Esophagus muscularis mucosa (tissue), 4 donors: ENCODE data around the gene PKP4. TPM values are rescaled to one million over a fixed set of nuclear protein-coding genes. Genes with fewer than 3 reads are reported as not detected.
A peak's percentile ranks its signal among the peaks of the same experiment; 100 is the strongest.

Experiments used
- DNase-seq: peaks from one replicate; pipeline ENCODE4 v3.0.0-alpha.2; 2017; ENCODE audit errors: extremely low spot score
- H3K27ac ChIP-seq, 4 donors: fragments of 200-600 bp; sonication (generic); replicated peaks in 1 of 4; 1 replicate in 3 of 4; 2 replicates in 1 of 4; pipeline ENCODE4 v1.5.1; 2016 to 2019; ENCODE audit warnings: mild to moderate bottlenecking in 1 of 4
- H3K27me3 ChIP-seq, 4 donors: fragments of 200-600 bp; sonication (generic); one replicate each; pipeline versions ENCODE4 v1.5.1 to v1.6.0; 2016 to 2019
- H3K36me3 ChIP-seq, 4 donors: fragments of 200-600 bp; sonication (generic); one replicate each; pipeline ENCODE4 v1.5.1; 2016 to 2019
- H3K4me1 ChIP-seq, 4 donors: fragments of 200-600 bp; sonication (generic); one replicate each; pipeline ENCODE4 v1.5.1; 2016 to 2019
- H3K4me3 ChIP-seq, 4 donors: fragments of 200-600 bp; sonication (generic); 1 replicate in 2 of 4; 2 replicates in 2 of 4; pipeline ENCODE4 v1.5.1; 2016 to 2019; ENCODE audit warnings: mild to moderate bottlenecking in 4 of 4, moderate library complexity in 1 of 4
- H3K9me3 ChIP-seq, 4 donors: fragments of 200-600 bp; sonication (generic); 1 replicate in 3 of 4; 2 replicates in 1 of 4; pipeline ENCODE4 v1.5.1; 2016 to 2019
- EP300 ChIP-seq: sonication (generic); formaldehyde crosslinking; IDR thresholded peaks from one replicate; pipeline ENCODE4 v1.6.1; 2017; ENCODE audit warnings: antibody characterized with exemption
- POLR2A ChIP-seq: fragments of 450-650 bp; IDR thresholded peaks from one replicate; pipeline ENCODE4 v1.6.1; 2017; ENCODE audit warnings: antibody characterized with exemption, moderate library complexity, mild to moderate bottlenecking, low read depth
- POLR2AphosphoS5 ChIP-seq, 2 donors: sonication (generic); formaldehyde crosslinking; IDR thresholded peaks; one replicate each; pipeline ENCODE4 v1.6.1; 2017; ENCODE audit warnings: antibody characterized with exemption in 2 of 2
- WGBS: methylation state at CpG from one replicate; pipeline ENCODE4 v1.1.5; 2018; 5-methylcytosine and 5-hydroxymethylcytosine counted together
- intact Hi-C: fragments of 100-400 bp; cut with DNase I; formaldehyde crosslinking; loops from one replicate; pipeline ENCODE4 v1.15.1; 2023
- total RNA-seq, 4 donors: library from RNA; depleted of rRNA; stranded (reverse); fragments of >200 nt; gene quantifications; one replicate each; pipeline versions ENCODE4 v1.1.0 to v1.2.1, GENCODE V29; 2016
- TF ChIP-seq, protein P1 (sequence below), 3 experiments: fragments of 200-600 bp in 2 of 3; fragments of 450-650 bp in 1 of 3; sonication (generic) in 2 of 3; IDR thresholded peaks; one replicate each; pipeline ENCODE4 v1.5.1; 2017 to 2019; ENCODE audit warnings: antibody characterized with exemption in 3 of 3, mild to moderate bottlenecking in 2 of 3, moderate library complexity in 1 of 3

PKP4 gene
- total RNA-seq, 4 donors from 2014 or later: 79.7 to 131 (median 93.0) TPM

DNA sequence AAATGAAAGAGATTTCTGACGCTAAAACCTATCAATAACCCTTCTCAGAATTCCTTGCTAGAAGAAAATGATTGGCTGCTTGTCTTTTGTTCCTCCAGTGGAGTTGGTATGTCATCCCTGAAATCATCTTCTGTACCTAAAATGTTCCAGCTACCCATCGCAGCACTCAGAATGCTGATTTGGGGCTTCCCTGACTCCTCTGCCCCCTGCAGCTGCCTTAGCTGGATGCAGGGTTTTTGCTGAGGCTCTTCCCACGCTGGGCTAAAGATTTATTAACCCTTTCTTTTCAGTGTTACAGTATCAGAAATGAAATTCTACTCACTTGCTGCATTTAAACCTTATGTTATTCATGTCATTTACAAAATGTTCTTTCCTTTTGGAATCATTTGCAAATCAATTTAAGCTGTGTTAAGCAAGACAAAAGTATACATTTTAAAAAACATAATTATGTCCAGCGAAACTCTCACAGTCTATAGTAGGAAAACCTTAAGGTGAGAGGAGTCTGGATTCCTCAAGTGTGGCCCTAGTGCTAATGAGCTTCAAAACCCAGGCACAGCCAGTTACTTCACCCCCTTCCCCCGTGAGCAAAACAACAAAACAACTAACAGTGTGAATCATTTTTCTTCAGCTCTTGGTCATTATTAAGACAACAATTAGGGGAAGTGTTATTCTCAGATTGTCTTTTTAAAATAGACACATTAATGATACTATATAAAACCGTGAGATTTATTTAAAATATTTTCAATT, 32.8 kb downstream of the PKP4 start:
- no peak for DNase-seq
- no peak overlapping the region for H3K4me3 ChIP-seq
- intact Hi-C loops: no loop called here
- TF ChIP-seq POLR2A: no peak
- no peak for TF ChIP-seq EP300
- TF ChIP-seq, protein P1, sequence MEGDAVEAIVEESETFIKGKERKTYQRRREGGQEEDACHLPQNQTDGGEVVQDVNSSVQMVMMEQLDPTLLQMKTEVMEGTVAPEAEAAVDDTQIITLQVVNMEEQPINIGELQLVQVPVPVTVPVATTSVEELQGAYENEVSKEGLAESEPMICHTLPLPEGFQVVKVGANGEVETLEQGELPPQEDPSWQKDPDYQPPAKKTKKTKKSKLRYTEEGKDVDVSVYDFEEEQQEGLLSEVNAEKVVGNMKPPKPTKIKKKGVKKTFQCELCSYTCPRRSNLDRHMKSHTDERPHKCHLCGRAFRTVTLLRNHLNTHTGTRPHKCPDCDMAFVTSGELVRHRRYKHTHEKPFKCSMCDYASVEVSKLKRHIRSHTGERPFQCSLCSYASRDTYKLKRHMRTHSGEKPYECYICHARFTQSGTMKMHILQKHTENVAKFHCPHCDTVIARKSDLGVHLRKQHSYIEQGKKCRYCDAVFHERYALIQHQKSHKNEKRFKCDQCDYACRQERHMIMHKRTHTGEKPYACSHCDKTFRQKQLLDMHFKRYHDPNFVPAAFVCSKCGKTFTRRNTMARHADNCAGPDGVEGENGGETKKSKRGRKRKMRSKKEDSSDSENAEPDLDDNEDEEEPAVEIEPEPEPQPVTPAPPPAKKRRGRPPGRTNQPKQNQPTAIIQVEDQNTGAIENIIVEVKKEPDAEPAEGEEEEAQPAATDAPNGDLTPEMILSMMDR (IDR thresholded peaks at IDR 0.05): no peak
- TF ChIP-seq POLR2AphosphoS5 (IDR thresholded peaks at IDR 0.05): no peak
- H3K4me1 ChIP-seq: peaks cover 52 to 91% (median 82%) of the 10 kb centered on the region in 4 donors
- H3K36me3 ChIP-seq: no peaks in the 10 kb centered on the region
- H3K9me3 ChIP-seq: no peaks in the 10 kb centered on the region
- peak overlapping the region; percentile 21 to 60 (median 28) for H3K27ac ChIP-seq
- 51% methylated on average over 6 of the region's 6 CpGs for WGBS
- no peaks in the 10 kb centered on the region for H3K27me3 ChIP-seq

DNA sequence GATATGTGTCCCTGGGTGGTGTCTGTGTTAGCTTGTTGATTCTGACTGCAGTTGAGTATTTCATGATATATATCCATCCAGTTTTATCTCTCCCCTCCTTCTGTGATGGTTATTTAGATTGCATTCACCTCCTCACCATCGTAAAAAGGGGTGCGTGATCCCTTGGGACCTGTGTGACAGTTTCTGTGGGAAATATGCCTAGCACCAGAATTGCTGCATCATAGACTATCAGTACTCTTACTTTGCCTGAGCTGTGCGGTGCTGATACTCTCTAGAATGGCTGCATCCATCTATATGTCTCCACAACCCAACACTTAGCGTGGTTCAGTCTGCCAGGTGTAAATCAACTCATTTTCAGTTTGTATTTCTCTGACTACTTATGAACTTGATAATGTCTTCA, 34.3 kb downstream of the PKP4 start:
- no peaks in the 10 kb centered on the region for H3K9me3 ChIP-seq
- H3K36me3 ChIP-seq: no peaks in the 10 kb centered on the region
- H3K27ac ChIP-seq: peak overlapping the region in 2 of 4 donors; percentile 17 to 32
- intact Hi-C loops: no loop called here
- TF ChIP-seq POLR2A (no peak), EP300 (no peak), POLR2AphosphoS5 (IDR thresholded peaks at IDR 0.05) (no peak)
- TF ChIP-seq, protein P1 (IDR thresholded peaks at IDR 0.05): no peak
- no peaks in the 10 kb centered on the region for H3K27me3 ChIP-seq
- 100% methylated on average over 4 of the region's 4 CpGs for WGBS
- peaks cover 43 to 97% (median 89%) of the 10 kb centered on the region in 4 donors for H3K4me1 ChIP-seq
- no peak overlapping the region for H3K4me3 ChIP-seq
- DNase-seq: no peak

DNA sequence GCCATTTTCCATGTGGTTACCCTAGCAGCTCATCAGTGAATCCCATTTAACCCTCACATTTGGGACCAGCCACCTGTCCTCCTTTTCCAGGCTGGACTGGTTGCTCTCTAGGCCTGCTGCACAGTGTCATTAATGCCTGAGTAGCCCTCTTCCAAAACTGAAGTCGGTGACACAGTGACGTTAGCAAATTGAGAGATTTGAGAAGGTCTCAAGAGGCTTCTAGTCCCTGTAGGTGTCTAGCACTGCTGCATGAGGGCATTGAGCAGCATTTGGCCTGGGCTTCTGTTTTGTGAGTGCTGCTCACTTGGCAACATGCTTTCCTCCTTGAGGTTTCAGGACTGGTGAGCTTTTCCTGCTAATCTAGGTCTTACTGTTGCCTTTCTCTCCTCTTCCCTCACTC, 36.7 kb downstream of the PKP4 start:
- 50% methylated on average over 2 of the region's 2 CpGs for WGBS
- no peaks in the 10 kb centered on the region for H3K36me3 ChIP-seq
- peaks cover 21 to 97% (median 85%) of the 10 kb centered on the region in 4 donors for H3K4me1 ChIP-seq
- peak overlapping the region; percentile 10 to 39 (median 29) for H3K27ac ChIP-seq
- no peak for TF ChIP-seq POLR2AphosphoS5 (IDR thresholded peaks at IDR 0.05)
- TF ChIP-seq POLR2A: no peak
- no peak for TF ChIP-seq EP300
- TF ChIP-seq, protein P1 (IDR thresholded peaks at IDR 0.05): no peak
- no peak for DNase-seq
- no peaks in the 10 kb centered on the region for H3K9me3 ChIP-seq
- H3K27me3 ChIP-seq: no peaks in the 10 kb centered on the region
- intact Hi-C loops: no loop called here
- H3K4me3 ChIP-seq: no peak overlapping the region

DNA sequence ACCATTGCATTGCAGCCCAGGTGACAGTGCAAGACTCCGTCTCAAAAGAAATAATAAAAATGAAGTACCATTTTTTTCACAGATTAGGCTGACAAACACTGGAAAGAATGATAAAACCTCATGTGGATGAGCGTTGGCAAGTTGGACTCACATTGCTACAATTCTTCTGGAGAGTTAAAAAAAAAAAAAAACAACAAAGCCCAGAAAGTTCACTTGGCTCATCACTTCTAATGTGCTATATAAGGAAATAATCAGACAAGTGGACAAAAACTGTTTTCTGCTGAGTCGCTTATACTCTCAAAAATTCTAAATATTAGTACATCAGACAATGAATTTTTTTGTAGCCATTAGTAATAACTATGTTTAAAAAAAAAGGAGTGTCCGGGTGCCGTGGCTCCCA, 38.4 kb downstream of the PKP4 start:
- H3K9me3 ChIP-seq: no peaks in the 10 kb centered on the region
- no peak for DNase-seq
- intact Hi-C loops: no loop called here
- TF ChIP-seq EP300: no peak
- no peak for TF ChIP-seq POLR2AphosphoS5 (IDR thresholded peaks at IDR 0.05)
- no peak for TF ChIP-seq POLR2A
- TF ChIP-seq, protein P1 (IDR thresholded peaks at IDR 0.05): no peak
- no peak overlapping the region for H3K4me3 ChIP-seq
- H3K27ac ChIP-seq: peak overlapping the region; percentile 39 to 71 (median 54)
- H3K4me1 ChIP-seq: peaks cover 6 to 97% (median 85%) of the 10 kb centered on the region in 4 donors
- H3K27me3 ChIP-seq: no peaks in the 10 kb centered on the region
- no peaks in the 10 kb centered on the region for H3K36me3 ChIP-seq
- 61% methylated on average over 5 of the region's 5 CpGs for WGBS
